NB4 (cell line): ENCODE data around the gene SPEM2.

Experiments
- DNase-seq: peaks from one replicate; pipeline ENCODE4 v3.0.0; 2010; ENCODE audit warnings: low read depth
- H3K4me3 ChIP-seq: one replicate; pipeline ENCODE4 v1.5.1; 2011; ENCODE audit warnings: mild to moderate bottlenecking, low read depth, low read length, moderate library complexity
- MYC ChIP-seq: IDR thresholded peaks from 2 replicates; pipeline ENCODE4 v1.6.1; 2011; ENCODE audit warnings: low read depth, low read length
- POLR2A ChIP-seq: IDR thresholded peaks from 2 replicates; pipeline ENCODE4 v1.6.1; 2011; ENCODE audit warnings: mild to moderate bottlenecking; ENCODE audit not compliant: insufficient read length; ENCODE audit errors: extremely low read depth
- TF ChIP-seq, protein P1 (sequence below): IDR thresholded peaks from 2 replicates; pipeline ENCODE4 v1.6.1; 2011; ENCODE audit warnings: low read depth, low read length
- TF ChIP-seq, protein P2 (sequence below): IDR thresholded peaks from one replicate; pipeline ENCODE4 v1.5.1; 2012; ENCODE audit warnings: low read depth, low read length

SPEM2 gene

DNA sequence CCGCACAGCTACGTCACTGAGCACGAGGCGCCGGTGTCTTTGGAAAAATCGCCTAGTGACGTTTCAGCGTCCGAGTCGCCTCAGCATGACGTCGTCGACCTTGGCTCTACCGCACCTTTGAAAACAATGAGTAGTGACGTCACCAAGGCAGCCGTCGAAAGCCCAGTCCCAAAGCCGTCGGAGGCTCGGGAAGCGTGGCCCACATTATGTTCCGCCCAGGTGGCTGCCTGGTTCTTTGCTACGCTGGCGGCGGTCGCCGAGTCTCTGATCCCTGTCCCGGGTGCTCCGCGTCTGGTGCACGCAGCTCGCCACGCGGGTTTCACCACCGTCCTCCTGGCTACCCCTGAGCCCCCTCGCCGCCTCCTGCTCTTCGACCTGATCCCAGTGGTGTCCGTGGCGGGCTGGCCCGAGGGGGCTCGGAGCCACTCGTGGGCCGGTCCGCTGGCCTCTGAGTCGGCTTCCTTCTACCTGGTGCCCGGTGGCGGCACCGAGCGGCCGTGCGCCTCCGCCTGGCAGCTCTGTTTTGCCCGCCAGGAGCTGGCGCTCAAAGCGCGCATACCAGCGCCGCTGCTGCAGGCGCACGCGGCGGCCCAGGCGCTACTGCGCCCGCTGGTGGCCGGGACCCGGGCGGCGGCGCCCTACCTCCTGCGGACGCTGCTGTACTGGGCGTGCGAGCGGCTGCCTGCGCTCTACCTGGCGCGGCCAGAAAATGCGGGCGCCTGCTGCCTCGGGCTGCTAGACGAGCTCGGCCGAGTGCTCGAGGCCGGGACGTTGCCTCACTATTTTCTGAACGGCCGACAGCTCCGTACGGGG, 11.3 kb downstream of the SPEM2 start:
- DNase-seq, result peak; percentile 86
- TF ChIP-seq, protein P1, sequence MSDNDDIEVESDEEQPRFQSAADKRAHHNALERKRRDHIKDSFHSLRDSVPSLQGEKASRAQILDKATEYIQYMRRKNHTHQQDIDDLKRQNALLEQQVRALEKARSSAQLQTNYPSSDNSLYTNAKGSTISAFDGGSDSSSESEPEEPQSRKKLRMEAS, result peak; percentile 92
- TF ChIP-seq, protein P2, sequence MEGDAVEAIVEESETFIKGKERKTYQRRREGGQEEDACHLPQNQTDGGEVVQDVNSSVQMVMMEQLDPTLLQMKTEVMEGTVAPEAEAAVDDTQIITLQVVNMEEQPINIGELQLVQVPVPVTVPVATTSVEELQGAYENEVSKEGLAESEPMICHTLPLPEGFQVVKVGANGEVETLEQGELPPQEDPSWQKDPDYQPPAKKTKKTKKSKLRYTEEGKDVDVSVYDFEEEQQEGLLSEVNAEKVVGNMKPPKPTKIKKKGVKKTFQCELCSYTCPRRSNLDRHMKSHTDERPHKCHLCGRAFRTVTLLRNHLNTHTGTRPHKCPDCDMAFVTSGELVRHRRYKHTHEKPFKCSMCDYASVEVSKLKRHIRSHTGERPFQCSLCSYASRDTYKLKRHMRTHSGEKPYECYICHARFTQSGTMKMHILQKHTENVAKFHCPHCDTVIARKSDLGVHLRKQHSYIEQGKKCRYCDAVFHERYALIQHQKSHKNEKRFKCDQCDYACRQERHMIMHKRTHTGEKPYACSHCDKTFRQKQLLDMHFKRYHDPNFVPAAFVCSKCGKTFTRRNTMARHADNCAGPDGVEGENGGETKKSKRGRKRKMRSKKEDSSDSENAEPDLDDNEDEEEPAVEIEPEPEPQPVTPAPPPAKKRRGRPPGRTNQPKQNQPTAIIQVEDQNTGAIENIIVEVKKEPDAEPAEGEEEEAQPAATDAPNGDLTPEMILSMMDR, result peak; percentile 56
- peak; percentile 96 for TF ChIP-seq MYC
- no peak for TF ChIP-seq POLR2A
- peak overlapping the region; percentile 72 for H3K4me3 ChIP-seq

DNA sequence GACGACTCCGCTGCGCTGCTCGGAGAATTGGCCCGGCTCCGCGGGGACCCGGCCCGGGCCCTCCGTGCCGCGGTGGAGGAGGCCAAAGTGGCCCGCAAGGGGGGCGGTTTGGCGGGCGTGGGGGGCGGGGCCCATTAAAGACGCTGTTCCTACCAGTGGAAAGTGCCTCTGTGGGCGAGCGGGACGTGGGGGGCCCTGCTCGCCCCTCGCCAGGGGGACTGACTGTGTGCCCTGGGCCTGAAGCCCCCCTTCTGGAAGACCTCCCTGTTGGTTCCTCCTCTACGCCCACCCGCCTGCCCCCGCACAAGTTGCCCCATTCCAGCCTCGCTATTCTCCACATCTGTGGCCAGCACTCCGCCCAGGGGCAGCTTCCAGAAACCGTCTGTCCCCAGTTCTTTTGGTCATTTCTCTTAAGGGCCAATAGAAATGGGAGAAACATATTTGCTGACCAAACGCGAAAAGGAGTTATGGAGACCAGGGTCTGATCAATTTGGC, 12.0 kb downstream of the SPEM2 start:
- TF ChIP-seq, protein P2, result no peak
- TF ChIP-seq MYC (no peak), POLR2A (no peak)
- TF ChIP-seq, protein P1, result no peak
- H3K4me3 ChIP-seq, result peak overlapping the region; percentile 17
- DNase-seq, result no peak

DNA sequence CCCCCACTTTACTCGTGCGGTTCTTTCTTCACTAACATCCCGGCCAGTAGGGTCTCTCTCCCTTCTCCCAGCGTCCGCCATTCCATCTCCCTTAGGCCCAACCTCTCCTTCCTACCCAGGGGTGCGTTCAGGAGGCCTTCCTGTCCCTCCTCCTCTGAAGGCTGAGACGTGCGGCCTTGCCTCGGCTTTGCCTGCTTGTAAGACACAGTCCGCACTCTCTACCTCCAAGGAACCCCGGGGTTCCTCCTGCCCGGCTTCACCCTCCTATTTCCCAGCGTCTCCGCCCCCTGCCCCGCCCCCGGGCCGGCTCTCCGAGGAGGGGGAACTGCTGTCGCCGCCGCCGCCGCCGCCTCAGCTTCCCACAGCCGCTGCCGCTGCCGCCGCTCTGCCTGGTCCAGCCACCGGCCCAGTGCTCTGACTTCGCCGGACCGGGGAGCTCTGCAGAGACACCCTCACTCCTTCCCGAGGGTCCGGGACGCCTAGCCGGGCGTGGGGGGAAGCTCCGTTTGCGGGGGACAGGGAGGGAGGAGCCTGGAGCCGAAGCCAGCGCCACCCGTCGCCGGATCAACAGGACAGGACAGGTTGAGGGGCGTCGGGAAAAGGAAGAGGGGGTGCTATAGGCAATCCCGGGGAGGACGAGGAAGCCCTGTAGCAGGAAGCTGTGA, 12.7 kb downstream of the SPEM2 start:
- TF ChIP-seq, protein P2, result no peak
- TF ChIP-seq POLR2A (no peak), MYC (no peak)
- TF ChIP-seq, protein P1, result no peak
- DNase-seq, result peak; percentile 72
- peak overlapping the region; percentile 17 for H3K4me3 ChIP-seq

DNA sequence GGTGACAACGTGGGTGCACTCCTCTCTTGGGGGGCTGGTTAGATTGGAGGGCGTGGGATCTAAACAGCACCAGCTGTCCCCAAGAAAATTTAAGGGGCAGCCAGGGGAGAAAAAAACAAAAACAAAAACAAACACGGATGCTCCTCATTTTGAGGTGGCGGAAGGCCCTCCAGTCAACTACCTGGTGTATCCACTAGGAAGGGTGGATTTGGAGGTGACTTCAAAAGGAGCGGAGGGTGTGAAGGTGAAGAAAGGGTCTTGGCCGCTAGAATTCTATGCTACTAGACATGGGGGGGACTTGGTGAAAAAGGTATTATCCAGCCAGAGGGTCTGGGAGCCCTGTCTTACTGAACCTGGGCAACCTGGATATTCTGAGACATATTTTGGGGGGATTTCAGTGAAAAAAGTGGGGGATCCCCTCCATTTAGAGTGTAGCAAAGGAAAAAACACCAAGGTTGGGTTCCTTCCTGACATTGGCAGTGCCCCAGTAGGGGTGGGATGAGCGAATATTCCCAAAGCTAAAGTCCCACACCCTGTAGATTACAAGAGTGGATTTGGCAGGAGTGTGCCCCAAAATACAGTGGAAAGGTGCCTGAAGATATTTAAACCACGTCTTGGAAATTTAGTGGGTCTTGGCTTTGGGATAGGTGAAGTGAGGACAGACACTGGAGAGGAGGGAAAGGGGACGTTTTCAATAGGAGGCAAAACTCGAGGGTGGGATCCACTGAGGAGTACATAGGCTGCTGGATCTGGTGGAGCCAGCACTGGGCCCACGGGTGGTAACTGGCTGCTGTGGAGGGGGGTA, 13.4 kb downstream of the SPEM2 start:
- TF ChIP-seq MYC, result no peak
- no peak for TF ChIP-seq POLR2A
- TF ChIP-seq, protein P1, result no peak
- TF ChIP-seq, protein P2, result no peak
- H3K4me3 ChIP-seq, result peak overlapping the region; percentile 17

DNA sequence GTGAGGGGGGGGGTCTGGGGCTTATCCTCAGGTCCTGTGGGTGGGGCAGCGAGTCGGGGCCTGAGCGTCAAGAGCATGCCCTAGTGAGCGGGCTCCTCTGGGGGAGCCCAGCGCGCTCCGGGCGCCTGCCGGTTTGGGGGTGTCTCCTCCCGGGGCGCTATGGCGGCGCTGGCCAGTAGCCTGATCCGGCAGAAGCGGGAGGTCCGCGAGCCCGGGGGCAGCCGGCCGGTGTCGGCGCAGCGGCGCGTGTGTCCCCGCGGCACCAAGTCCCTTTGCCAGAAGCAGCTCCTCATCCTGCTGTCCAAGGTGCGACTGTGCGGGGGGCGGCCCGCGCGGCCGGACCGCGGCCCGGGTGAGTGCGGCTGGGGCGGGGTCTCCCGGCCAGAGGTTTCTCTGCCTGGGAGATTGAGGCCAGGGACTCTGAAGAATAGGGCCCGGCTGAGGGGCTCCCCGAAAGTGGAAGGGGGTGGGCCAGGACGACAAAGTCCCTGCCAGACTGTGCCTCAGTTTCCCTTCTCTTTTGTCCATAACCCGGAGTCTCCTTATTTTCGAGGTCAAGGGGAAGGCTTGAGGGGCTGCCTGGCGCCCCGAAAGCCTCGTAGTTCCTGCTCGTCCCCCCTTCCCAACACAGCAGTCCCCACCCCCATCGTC, 14.2 kb downstream of the SPEM2 start, which contains the start of gene FGF11:
Gene FGF11 (plus strand): TSS at position 51 of the 651 bp plus-strand sequence. CDS start 109 bp downstream, at position 160.
- TF ChIP-seq, protein P1, result no peak
- TF ChIP-seq POLR2A, result no peak
- TF ChIP-seq MYC, result no peak
- TF ChIP-seq, protein P2, result no peak
- no peak for DNase-seq
- H3K4me3 ChIP-seq, result peak within 1 kb of the TSS; percentile 17

More for the DNA sequence above, 13.4 kb downstream of the SPEM2 start:
- no peak for DNase-seq
